ENCODE measurements around the gene MBNL1.

MBNL1 gene

GRCh38 chr3:152276681-152277080 is 8.0 kb downstream of the MBNL1 start:
- no peak for DNase-seq (ENCODE audit: low read depth)

- DNase-seq (ENCODE audit: low read depth): no peak
Measured at GRCh38 chr3:152277198-152277597, 8.5 kb downstream of the MBNL1 start.

- no peak for DNase-seq (ENCODE audit: low read depth)
Measured at GRCh38 chr3:152278756-152279427, 10.2 kb downstream of the MBNL1 start.

- no peak for DNase-seq (ENCODE audit: low read depth)
Measured at GRCh38 chr3:152279479-152279878, 10.8 kb downstream of the MBNL1 start.

DNA sequence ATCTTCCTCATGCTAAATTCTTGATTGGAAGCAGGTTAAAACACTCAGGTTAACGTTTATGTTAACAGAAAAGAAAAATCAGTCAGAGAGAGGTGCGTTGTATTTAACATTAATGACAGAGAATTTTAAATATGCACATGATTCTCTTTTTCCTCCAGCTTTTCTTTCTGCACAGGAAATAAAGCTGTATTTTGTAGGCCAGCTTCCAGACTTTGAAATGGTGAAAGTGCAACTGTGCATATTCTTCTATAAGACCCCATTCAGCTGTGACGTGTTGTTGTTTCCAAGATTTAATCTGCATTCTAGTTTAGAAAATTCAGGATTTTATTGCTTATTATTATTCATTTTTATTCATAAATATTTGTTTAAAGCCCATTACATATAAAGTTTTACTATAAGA is 11.8 kb downstream of the MBNL1 start:
- no peak for DNase-seq (ENCODE audit: low read depth)

DNA sequence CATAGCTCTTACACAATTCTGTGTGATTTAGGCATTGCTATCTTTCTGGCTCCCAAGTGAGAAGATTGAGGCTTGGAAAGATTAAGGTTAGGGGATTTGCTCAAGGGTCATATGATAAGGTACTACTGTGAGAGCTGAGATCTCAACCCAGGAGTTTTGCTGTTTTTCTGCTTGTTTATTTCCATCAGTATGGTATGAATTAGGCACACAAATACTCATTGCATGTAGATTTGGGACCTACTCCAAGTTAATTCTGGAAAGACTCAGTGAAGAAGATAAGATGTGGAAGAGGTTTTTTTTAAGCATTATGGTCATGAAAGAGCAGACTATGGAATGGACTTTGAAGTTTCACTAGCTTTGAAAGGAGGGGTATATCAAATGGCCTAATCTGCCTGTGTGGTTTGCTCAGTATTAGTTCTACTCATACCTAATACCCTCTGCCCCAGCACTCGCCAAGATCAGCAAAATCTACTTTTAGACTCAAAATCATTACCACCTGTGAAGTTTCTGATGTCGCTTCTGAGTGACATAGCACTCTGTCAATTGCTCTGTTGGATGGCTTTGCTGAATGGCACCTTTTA is 12.5 kb downstream of the MBNL1 start:
- no peak for DNase-seq (ENCODE audit: low read depth)

GRCh38 chr3:152282813-152283212 is 14.1 kb downstream of the MBNL1 start:
- DNase-seq (ENCODE audit: low read depth): no peak

GRCh38 chr3:152283492-152284381 is 15.0 kb downstream of the MBNL1 start:
- no peak for DNase-seq (ENCODE audit: low read depth)

- no peak for DNase-seq (ENCODE audit: low read depth)
Measured at GRCh38 chr3:152284906-152285305, 16.2 kb downstream of the MBNL1 start.

- DNase-seq (ENCODE audit: low read depth): no peak
Measured at GRCh38 chr3:152285509-152285908, 16.8 kb downstream of the MBNL1 start.

GRCh38 chr3:152287898-152288576 is 19.3 kb downstream of the MBNL1 start:
- no peak for DNase-seq (ENCODE audit: low read depth)

- DNase-seq (ENCODE audit: low read depth): no peak
Measured at GRCh38 chr3:152288681-152289080, 20.0 kb downstream of the MBNL1 start.

DNA sequence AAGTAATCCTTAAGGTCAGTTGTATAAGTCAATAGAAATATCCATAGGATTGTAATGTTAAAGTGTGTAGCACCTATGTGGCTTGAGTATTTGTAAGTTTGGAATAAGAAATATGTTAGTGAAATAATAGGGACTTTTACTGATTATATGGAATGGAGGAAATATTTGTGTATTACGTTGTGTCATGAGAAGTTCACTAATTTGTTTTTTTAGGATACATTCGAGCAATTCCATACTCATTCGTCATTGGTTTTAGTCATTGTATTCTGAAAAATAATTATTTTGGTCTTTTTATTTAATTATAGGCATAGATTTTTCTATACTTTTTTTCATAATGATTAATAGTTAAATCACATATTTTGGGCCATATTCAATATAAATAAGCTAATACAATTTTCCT is 21.0 kb downstream of the MBNL1 start:
- no peak for DNase-seq (ENCODE audit: low read depth)

GRCh38 chr3:152290374-152290773 is 21.6 kb downstream of the MBNL1 start:
- no peak for DNase-seq (ENCODE audit: low read depth)

GRCh38 chr3:152291238-152291637 is 22.5 kb downstream of the MBNL1 start:
- DNase-seq (ENCODE audit: low read depth): no peak

- DNase-seq (ENCODE audit: low read depth): no peak
Measured at GRCh38 chr3:152291649-152292066, 22.9 kb downstream of the MBNL1 start.

DNA sequence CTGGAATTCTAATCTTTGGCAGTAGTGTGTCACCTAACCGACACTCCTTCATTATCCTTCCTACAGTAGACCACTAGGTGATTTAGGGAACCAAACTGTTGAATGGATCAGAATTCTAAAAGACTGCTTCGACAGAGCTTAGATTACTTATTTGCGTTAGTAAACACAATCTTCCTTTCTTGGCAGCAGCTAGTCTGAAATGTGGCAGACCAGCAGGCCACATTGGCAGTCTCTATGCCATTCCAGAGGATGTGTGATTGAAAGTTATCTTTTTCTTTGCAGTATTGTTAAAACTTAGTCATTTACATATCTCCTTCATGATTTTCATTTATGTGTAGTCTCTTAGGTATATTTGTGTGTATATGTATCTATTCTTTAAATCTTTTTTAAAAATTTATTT is 23.6 kb downstream of the MBNL1 start:
- DNase-seq (ENCODE audit: low read depth): no peak

GRCh38 chr3:152293347-152294006 is 24.7 kb downstream of the MBNL1 start:
- DNase-seq (ENCODE audit: low read depth): no peak

DNA sequence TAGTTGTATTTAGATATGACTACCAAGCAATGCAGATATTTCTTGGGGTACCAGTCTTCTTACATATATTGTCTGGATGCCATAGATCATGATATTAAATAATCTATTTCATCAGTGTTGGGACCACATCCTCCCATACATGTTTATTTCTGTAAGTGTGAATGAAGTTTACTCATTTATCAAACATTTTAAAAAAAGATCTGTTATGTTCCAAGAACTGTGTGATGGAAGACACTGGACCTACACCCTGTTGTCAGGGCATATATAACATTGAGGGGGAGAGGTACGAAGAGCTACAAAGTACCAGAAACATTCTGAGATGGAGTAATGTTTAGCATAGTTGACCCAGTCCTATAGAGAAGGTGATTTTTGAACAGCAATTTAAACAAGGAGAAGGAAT is 26.6 kb downstream of the MBNL1 start:
- no peak for DNase-seq (ENCODE audit: low read depth)

- no peak for DNase-seq (ENCODE audit: low read depth)
Measured at GRCh38 chr3:152295806-152296205, 27.1 kb downstream of the MBNL1 start.

DNA sequence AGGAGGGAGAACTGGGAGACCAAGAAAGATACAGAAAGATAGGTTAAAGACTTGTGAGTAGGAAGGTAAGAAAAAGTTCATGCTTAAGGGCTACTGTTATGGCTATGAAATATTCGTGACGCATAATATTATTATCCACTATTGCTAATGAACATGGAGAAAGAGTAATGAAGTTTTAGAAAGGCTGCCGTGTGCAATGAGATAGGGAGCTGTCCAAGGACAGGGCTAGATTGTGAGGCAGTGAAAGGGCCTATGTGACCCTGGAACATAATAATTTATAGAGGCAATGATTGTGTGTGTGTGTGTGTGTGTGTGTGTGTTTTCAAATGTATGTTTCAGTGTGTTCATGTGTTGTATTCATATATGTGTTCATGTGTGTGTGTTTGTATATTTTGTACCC is 27.7 kb downstream of the MBNL1 start:
- no peak for DNase-seq (ENCODE audit: low read depth)

DNA sequence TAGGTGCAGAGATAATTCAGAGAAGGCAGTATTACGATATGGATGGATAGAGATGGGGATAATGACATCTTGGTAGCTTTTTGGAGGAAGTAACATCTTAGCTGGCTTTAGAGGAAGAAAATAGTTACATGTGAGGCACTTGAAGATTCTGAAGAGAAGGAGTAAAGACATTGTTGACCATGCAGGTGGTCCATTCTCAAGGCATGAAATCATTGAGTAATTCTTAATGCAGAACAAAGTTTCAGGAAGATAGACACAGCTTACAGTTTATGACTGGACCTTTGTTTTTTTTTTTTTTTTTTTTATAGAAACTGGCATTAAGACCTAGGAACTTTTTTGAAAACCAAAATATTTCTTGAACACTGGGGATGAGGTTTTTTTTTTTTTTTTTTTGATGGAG is 28.2 kb downstream of the MBNL1 start:
- DNase-seq (ENCODE audit: low read depth): no peak
